Left hindlimb (tissue), 1 donor: ENCODE data around the gene KLK1.
"Not testable (repeated sequence)": the region's sequence is repeated elsewhere in the genome, so short reads cannot be mapped to it uniquely, and the experiment has no call there.

Experiments
- DNase-seq: peaks from one replicate; pipeline ENCODE4 v3.0.0-alpha.2; 2018

The KLK1 gene

DNA sequence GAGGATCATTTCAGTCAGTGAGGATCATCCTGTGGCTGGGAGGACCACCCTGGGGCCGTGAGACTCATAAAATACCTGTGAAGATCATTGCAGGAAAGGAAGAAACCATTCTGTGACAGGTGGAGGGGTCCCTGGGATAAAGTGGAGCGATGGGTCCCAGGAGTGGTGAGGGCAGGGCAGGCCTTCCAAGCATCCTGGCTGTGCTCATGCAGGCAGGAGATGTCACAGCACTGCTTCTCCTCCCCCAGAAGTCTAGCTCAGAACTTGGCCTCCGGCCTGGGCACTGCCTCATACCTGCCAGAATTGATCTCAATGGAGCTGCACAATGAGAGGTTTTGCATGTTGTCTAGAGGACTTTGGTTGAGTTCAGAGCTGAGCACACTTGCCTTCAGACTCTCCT is 11.1 kb downstream of the KLK1 start:
- no peak for DNase-seq

DNA sequence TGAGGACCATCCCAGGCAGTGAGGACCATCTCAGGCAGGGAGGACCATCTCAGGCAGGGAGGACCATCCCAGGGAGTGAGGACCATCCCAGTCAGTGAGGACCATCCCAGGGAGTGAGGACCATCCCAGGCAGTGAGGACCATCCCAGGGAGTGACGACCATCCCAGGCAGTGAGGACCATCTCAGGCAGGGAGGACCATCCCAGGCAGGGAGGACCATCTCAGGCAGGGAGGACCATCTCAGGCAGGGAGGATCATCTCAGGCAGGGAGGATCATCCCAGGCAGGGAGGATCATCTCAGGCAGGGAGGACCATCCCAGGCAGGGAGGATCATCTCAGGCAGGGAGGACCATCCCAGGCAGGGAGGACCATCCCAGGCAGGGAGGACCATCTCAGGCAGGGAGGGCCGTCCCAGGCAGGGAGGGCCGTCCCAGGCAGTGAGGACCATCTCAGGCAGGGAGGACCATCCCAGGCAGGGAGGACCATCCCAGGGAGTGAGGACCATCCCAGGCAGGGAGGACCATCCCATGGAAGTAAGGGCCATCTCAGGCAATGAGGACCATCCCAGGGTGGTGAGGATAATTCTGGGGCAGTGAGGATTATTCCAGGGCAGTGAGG is 11.9 kb downstream of the KLK1 start:
- DNase-seq: not testable (repeated sequence)

DNA sequence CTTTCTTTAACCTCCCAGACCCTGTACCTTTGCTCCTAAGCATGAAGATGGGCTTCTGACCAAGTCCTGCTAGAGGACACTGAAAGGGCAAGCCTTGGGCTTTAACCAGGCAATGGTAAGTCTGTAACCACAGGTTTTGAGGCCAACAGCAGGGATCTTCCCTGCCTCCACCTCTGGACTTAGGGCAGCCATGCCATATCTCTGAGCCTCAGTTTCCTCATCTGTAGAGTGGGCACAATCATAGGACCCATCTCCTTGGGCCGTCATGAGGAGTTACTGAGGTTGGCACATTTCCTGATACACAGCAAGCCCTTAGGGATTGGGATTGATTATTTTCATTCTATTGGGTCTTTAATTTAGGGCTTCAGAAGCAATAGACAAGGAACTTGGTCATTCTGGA is 14.7 kb downstream of the KLK1 start:
- DNase-seq: no peak

DNA sequence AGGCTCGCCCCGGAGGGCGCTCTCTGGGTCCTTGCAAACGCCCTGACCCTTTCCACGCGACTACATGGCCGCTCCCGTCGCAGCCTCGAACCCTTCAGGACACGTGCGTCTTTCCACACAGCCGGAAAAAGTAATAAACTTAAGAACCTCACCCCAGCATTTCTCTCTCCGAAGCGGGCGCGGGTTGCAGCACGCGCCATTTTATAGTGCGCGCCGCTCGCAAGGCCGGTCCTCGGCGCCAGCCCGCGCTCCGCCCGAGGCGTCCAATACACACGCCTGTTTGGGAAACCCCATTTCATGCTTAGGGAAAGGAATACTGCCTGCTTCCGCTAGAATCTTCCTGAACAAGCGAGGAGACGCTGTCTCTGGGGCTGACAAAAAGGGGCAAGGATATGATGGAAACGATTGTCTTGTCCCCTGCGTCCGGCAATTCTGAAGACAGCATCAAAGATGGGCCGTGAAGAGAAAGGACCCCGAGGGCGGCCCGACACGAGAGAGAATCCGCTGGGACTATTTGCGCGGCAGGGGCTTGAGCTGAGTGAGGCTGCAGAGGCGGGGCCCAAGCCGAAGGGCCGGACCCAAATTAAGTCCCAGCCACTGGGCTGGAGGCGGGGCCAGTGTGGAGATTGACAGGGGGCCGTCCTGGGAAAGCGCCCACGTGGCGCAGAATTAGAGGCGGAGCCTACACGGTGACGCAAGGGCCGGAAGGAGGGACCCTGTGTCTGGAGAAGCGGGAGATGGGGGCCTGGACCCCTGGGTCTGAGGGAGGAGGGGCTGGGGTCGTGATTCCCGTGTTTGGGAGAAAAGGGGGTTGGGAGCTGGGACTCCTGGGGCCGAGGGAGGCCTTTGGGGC is 18.9 kb downstream of the KLK1 start:
- peak; percentile 99 for DNase-seq

DNA sequence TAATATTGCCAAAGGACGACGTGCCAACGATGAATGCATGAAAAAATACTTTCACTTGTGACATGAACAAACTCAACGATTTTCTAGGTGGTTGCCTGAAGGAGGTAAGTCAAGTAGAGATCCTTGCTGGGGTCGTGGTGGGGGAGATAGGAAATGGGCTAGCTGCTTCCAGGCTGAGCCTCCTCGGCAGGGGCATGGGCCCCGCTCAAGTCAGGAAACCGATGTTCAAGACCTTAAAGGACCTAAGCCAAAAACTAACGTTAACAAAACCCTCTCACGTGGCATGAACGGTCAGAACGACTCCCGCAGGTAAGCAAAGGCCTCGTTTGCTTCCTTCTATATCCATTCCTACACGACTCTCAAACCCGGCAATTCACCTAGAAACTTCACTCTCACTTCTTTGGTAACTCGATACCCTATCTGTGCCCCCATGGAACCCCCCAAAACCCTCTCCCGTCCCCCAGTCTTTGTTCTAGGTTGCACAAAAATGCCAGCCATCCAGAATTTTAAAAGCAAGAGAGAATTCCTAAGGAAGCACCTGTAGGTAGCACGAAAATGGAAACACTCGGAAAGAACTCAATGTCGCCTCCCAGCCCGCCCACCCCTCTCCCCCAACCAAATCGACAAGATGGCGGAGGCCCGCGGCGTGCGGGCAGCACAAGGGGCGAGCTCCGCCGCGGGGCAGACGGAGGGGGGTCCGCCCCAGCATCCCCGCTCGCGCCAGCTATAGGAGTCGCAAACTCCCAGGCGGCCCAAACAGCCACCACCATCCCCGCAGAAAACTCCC is 19.8 kb downstream of the KLK1 start:
- peak; percentile 56 for DNase-seq

DNA sequence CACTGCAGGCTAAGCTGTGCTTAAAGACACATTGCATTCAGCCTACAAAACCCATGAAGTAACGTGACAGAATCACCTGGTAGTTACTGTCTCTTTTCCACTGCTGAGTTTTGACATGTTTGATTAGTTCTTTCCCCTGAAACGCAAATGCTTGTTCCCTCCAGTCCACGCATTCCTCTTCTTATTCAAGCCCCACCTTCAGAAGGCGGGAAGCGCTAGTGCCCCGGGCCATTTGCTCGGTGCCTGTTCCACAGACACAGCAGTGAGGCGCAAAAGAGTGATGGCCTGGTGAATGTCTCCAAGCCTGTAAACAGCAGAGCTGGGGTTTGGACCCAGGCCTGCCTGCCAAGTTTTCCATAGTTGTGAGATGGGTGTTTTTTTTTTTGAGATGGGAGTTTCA is 22.5 kb downstream of the KLK1 start:
- DNase-seq: no peak

DNA sequence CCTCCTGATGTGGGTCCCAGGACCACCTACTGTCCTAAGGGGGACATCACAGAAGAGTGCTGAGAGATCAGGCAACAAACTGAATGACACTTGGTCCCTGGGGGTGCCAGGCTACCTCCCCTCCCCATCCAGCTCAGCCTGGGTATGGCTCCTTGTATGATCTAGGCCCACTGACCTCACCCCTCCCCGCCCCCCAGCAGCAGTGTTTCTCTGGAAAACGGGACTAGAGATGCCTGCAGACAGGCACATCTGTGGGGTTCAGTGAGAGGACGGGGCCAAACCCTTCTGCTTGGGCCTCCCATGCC is 24.1 kb downstream of the KLK1 start:
- DNase-seq: no peak

DNA sequence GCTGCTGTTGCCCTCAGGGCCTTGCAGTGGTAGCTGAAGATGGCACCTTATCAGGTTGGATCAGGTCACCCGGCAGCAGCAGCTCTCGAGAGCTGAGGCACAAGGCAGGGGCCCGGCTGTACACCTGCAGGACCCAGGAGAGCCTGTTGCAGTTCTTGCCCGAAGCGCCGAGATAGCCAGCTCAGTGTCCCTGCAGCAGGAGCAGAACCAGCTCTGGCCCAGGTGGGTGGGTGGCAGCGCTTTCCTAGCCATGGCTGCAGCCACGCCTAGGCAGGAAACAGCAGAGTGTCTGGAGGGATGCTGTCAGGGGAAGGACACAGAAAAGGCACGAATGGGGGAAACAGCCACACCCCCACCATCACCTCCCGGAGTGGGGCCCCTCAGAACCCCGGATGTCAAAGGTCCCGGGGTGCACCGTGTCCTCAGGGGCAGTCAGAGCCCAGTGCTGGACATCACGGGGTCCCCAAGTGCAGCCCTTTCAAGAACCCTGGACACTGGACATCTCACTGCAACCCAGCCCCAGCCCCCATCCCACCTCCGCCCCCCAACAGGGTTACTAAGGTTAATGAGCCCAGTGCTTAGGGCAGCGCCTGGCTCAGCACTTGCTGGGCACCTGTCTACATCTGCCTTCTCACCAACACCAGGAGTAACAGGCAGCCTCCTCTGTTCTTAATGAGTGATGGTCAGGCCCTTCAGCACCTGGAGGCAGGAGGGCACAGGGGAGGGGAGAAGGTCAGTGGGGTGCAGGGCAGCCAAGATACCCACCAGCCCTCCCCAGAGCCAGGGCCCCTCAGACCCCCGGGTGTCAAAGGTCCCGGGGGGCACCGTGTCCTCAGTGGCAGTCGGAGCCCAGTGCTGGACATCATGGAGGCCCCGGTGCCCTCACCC is 24.7 kb downstream of the KLK1 start:
- no peak for DNase-seq

DNA sequence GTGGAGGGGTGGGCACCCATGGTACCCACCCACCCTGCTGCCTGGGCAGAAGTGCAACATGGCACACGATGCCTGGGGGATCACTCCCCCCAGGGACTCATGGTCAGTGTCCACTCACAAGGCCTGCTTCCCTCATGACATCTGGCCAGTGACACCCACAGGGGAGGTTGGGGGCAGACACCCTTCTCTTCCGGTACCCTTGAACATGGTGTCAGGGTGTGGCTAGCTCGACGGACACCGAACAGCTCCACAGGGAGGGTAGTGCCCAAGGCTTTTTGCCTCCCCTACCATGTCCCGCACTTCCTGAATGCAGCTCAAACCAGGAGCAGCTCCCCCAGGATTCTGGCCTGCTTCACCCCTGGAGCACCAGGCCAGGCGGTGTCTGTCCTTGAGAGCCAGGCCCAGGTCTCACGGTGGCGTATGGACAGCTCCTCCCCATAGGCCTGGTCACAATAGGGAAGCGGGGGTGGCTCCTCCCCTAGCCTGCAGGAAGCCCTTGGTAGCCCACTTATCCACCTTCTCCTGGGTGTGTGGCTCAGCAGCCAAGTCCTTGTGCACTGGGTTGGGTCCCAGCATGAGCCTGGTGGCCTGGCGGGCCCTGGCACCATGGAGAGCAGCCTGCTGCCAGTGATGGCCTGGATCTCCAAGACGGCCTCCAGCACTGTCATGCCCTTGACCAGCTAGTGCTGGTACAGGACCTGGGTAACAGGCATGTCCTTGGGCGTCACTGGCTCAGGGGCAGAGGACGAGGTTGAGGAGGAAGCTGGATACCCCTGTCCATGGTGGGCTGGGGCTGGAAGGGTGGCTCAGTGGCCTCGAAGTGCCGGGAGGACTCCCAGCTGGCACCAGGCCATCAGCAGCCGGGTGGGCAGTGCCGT is 25.6 kb downstream of the KLK1 start:
- no peak for DNase-seq

DNA sequence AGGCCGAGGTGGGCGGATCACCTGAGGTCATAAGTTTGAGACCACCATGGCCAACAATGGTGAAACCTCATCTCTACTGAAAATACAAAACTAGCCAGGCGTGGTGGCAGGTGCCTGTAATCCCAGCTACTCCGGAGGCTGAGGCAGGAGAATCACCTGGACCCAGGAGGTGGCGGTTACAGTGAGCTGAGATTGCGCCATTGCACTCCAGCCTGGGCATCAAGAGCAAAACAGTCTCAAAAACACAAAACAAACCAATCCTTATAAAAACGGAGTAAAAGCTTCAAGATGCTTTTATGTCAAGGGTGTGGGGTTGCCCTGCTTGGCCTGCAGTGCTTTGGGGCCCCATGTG is 26.2 kb downstream of the KLK1 start:
- no peak for DNase-seq

DNA sequence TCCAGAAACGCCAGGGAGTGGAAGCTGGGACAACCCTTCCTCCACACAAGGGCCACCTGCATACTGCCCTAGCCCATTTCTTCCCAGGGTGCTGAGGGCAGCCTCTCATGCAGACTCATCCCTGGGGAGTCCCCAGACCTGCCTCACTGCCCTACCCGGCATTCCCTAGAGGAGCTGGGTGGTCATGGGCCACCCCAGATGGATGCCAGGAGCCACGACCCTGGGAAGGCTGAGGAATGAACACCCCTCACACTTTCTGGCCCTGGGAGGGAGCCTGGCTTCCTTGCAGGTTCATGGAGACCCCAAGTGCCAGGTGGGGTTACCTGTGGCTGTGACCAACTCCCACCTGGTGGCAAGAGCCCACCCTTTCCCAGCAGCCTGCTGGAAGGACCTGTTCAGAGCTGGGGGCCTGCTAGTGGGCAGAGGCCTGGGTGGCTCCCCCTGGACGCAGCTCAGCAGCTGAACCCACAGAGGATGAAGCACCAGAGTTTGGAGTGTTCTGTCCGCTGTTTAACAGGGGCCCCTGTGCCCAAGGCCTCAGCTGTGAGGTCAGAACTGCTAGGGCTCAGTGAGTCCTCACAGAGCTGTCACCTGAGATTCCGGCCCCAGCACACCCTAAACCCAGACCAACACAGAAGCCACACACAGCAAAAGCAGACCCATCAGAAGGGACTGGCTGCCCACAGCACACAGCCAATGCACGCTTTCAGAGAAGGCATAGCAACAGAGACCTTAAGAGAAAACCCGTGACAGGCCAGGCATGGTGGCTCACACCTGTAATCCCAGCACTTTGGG is 26.8 kb downstream of the KLK1 start:
- DNase-seq: no peak

DNA sequence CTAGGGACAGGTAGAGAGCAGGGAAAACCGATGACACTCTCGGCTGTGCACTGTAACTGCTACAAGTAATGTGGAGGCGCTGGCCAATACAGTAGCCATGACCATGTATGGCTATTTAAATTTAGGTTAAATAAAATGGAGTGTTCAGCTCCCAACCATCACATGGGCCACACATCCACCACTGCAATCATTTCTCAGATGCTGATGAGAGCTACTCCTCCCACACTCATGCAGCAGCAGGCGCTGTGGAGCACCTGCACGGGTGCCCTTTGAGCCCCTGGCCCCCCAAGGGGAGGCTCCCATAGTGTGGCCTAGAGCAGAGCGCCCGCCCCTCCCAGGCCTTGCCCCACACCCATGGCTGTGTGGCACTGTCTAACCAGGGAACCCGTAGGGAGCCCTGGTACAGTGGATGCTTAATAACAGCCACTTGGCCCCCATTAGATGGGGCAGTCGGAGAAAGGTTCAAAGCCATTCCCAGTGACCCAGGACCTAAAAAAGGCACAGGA is 27.4 kb downstream of the KLK1 start:
- no peak for DNase-seq

DNA sequence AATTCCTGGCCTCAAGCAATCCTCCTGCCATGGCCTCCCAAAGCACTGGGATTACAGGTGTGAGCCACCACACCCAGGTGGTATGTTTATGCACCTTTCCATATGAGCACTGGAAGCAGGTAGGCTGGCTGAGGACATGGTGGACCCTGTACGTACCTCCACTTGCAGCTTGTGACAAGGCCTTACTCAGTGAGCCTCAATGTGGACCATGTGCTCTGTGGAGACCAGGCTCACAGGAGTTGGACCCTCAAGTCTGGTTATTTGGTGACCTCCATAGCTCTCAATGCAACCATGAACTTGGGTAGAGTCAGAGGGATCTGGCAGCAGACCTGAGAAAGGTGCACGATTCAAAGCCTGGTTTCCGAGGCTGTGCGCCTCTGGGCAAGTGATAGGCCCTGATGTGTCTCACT is 27.9 kb downstream of the KLK1 start:
- DNase-seq: no peak

DNA sequence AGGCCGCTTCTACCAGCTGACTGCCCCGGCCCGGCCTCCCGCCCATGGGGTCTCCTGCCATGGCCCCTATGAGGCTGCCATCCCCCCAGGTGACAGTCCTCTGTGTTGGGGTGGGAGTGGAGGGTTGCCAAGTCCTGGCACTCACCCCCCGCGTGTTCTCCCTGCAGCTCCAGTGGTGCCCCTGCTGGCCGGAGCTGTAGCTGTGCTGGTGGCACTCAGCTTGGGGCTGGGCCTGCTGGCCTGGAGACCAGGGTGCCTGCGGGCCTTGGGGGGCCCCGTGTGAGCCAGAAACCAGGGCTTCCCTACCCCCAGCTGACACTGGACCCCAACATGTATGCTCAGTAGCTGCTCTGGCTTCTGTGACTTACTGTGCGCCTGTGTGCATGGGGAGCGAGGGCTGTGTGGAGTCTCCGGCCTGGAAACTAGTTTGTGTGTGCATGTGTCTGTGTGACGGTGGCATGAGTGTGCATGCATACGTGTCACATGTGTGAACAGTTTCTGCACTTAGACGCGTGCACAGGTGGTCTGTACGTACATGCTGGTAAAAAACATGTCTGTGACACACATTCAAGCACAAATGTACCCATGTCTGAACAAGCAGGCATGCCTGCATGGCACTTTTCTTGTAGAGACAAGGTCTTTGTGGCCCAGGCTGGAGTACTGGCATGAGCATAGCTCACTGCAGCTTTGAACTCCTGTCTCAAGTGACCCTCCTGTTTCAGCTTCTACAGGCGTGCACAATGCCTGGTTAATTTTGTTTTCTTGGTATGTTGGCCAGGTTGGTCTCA is 28.5 kb downstream of the KLK1 start:
- DNase-seq: no peak

DNA sequence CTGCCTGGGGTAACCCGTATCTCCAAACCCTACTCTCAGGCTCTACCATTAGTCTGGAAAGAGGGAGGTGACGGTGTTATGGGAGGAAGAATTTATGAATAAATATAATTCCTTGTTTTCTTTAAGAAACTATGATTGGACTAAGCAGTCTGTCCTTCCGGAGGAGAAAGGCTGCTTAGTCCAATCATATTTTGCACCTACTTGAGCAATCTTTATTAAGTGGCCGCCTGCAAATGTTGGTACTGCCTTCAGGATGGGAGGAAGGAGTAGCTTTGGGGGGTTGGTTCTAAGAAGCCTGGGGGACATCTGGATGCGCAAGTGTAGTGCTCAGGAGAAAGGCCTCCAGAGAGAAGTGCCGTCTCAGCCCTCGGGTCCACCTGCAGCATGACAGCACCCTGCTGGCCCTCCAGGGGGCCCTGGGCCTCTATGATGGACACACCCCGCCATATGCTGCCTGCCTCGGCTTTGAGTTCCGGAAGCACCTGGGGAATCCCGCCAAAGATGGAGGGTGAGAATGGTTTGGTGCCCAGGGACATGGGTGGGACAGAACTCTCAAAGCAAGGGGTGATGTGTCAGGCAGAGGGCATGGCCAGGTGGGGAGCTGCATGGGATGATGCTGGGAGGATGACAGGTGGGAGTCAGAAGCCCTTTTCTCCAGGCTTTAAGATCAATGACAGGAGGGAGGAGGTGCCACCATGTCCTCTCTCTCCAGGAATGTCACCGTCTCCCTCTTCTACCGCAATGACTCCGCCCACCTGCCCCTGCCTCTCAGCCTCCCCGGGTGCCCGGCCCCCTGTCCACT is 29.3 kb downstream of the KLK1 start:
- no peak for DNase-seq

DNA sequence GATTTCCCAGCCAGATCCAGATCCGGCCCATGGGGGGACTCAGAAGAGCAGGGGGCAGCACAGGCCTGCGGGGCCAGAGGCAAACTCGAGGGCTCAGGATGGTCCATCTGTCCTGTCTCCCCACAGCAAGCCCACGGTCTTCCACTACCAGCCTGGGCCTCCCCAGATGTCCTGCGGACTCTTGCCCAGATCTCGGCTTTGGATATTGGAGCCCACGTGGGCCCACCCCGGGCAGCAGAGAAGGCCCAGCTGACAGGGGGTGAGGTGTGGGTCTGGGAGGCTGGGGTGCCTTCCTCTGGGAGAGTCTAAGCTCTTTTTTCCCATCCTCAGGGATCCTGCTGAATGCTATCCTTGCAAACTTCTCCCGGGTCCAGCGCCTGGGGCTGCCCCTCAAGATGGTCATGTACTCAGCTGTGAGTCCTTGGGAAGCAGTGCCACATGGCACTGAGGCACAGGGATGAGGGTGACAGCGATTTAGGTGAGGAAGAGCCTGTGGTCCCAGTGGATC is 30.0 kb downstream of the KLK1 start:
- no peak for DNase-seq

DNA sequence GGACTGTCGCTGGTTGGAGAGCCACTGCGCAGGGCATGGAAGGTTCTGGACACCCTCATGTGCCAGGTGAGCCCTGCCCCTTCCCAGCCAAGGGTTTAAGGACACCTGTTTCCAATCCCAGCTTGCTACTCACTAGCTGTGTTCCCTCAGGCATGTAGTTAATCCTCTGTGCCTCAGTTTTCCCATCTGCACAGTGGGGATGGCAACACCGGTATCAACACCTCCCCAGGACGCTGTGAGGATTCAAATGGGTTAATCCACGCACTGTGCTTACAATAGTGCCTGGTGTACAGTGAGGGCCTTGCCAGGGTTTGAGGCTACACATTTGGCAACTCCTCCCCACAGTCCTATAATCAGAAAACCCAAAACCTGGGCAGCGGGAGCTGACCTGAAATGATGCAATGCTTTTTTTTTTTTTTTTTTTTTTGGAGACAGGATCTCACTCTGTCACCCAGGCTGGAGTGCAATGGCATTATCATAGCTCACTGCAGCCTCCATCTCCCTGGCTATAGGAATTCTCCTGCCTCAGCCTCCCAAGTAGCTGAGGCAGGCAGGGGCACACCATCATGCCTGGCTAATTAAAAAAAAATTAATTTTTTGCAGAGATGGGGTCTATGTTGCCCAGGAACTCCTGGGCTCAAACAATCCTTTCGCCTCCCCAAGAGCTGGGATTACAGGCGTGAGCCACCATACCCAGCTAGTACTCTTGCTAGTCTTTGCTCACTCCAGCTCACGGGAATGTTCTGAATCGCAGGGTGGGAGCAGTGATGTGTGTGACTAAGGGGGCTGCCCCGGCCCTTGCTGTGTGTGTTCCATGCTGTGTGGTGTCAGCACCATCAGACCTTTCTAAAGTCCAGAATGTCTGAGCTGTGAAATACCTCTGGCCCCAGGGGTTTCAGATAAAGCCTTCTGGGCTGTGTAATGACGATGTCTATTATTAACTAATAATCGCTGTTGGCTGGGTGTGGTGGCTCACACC is 31.0 kb downstream of the KLK1 start:
- no peak for DNase-seq
